Measurements from ENCODE around the gene PRDM16.

DNA sequence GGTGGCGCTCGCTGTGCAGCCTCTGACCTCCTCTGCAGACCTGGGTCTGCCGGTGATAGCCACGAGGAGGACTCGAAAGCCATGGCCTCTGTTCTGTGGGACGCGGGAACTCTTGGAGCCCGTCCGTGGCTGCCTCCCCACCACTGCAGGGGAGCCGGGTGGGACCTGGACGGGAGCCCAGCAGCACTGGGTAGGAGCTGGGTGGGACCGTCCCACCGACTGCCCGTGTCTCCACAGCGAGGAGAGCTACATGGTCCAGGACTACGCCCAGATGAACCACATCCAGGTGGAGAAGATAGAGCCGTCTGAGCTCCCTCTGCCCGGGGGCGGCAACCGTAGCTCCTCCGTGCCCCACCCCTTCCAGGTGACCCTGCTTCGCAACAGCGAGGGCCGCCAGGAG, 409.2 kb downstream of the PRDM16 start:
- TF ChIP-seq, protein P1, sequence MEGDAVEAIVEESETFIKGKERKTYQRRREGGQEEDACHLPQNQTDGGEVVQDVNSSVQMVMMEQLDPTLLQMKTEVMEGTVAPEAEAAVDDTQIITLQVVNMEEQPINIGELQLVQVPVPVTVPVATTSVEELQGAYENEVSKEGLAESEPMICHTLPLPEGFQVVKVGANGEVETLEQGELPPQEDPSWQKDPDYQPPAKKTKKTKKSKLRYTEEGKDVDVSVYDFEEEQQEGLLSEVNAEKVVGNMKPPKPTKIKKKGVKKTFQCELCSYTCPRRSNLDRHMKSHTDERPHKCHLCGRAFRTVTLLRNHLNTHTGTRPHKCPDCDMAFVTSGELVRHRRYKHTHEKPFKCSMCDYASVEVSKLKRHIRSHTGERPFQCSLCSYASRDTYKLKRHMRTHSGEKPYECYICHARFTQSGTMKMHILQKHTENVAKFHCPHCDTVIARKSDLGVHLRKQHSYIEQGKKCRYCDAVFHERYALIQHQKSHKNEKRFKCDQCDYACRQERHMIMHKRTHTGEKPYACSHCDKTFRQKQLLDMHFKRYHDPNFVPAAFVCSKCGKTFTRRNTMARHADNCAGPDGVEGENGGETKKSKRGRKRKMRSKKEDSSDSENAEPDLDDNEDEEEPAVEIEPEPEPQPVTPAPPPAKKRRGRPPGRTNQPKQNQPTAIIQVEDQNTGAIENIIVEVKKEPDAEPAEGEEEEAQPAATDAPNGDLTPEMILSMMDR (IDR thresholded peaks at IDR 0.05): no peak
- no peak for TF ChIP-seq POLR2A (IDR thresholded peaks at IDR 0.05)
